IMR-90 (cell line): ENCODE results near the gene NCR2. TPM values are rescaled to one million over a fixed set of nuclear protein-coding genes. Genes with fewer than 3 reads are reported as not detected.

ENCODE experiments used
- ATAC-seq: fragments of 200-7000 bp; cut with Tn5 transposase; 2 replicates; pipeline ENCODE4 v1.9.1; 2020; ENCODE audit warnings: low read depth, mild to moderate bottlenecking, moderate library complexity
- BruUV-seq: library from RNA; stranded (reverse); fragments of 400-500 nt; replicated peaks from 2 replicates; lab custom pipeline; 2021; lab: Mats Ljungman, UMichigan
- CTCF ChIA-PET: fragments of 300-600 bp; formaldehyde crosslinking; extraction: SDS; loops from one replicate; lab custom pipeline; 2021; ENCODE audit warnings: antibody characterized with exemption; lab: Yijun Ruan, JAX
- POLR2A ChIA-PET: fragments of 300-600 bp; sonication (Branson Sonifier 250); formaldehyde crosslinking; loops from one replicate; lab custom pipeline; 2022; ENCODE audit warnings: antibody characterized with exemption; ENCODE audit not compliant: unreplicated experiment; lab: Charles Lee
- DNase-seq: peaks from one replicate; pipeline ENCODE4 v3.0.0; 2013
- H2AFZ ChIP-seq: replicated peaks from 2 replicates; pipeline ENCODE3; 2013; ENCODE audit warnings: low read length, mild to moderate bottlenecking; ENCODE audit not compliant: poor library complexity
- H2AK5ac ChIP-seq: 2 replicates; pipeline ENCODE4 v1.6.1; 2013; ENCODE audit warnings: low read depth, low read length, inconsistent platforms
- H2AK9ac ChIP-seq: replicated peaks from 2 replicates; pipeline ENCODE3; 2013; ENCODE audit warnings: mild to moderate bottlenecking, low read depth, low read length, moderate library complexity; ENCODE audit not compliant: poor library complexity
- H2BK120ac ChIP-seq: 2 replicates; pipeline ENCODE4 v1.6.1; 2013; ENCODE audit warnings: low read depth, low read length, inconsistent platforms
- H2BK15ac ChIP-seq: 3 replicates; pipeline ENCODE4 v1.6.1; 2013; ENCODE audit warnings: low read depth, low read length, inconsistent platforms
- H2BK20ac ChIP-seq: 2 replicates; pipeline ENCODE4 v1.6.1; 2013; ENCODE audit warnings: low read depth, mild to moderate bottlenecking, inconsistent platforms, low read length, moderate library complexity
- H2BK5ac ChIP-seq: 2 replicates; pipeline ENCODE4 v1.6.1; 2013; ENCODE audit warnings: mild to moderate bottlenecking, low read depth, low read length, inconsistent platforms; ENCODE audit not compliant: poor library complexity, severe bottlenecking
- H3K14ac ChIP-seq: replicated peaks from 2 replicates; pipeline ENCODE4 v1.6.1; 2013; ENCODE audit warnings: low read depth, low read length, inconsistent platforms
- H3K18ac ChIP-seq: 2 replicates; pipeline ENCODE4 v1.6.1; 2013; ENCODE audit warnings: low read depth, low read length, control low read depth
- H3K23ac ChIP-seq: 2 replicates; pipeline ENCODE4 v1.6.1; 2013; ENCODE audit warnings: low read depth, low read length, inconsistent platforms
- H3K27ac ChIP-seq: 2 replicates; pipeline ENCODE4 v1.5.1; 2013; ENCODE audit warnings: mild to moderate bottlenecking, control low read depth, low read length; ENCODE audit not compliant: insufficient read depth
- H3K27me3 ChIP-seq: 2 replicates; pipeline ENCODE4 v1.6.1; 2013; ENCODE audit warnings: low read length; ENCODE audit not compliant: control insufficient read depth, insufficient read depth
- H3K36me3 ChIP-seq: 2 replicates; pipeline ENCODE4 v1.6.1; 2013; ENCODE audit warnings: low read length, mixed read lengths; ENCODE audit not compliant: control insufficient read depth, insufficient read depth
- H3K4ac ChIP-seq: 2 replicates; pipeline ENCODE4 v1.6.1; 2013; ENCODE audit warnings: low read depth, low read length, inconsistent platforms
- H3K4me1 ChIP-seq: 2 replicates; pipeline ENCODE4 v1.6.1; 2013; ENCODE audit warnings: low read length, mixed read lengths; ENCODE audit not compliant: control insufficient read depth, insufficient read depth
- H3K4me2 ChIP-seq: 2 replicates; pipeline ENCODE4 v1.6.1; 2013; ENCODE audit warnings: low read depth, mild to moderate bottlenecking, control low read depth, low read length, moderate library complexity
- H3K4me3 ChIP-seq: 2 replicates; pipeline ENCODE4 v1.5.1; 2013; ENCODE audit warnings: low read depth, mild to moderate bottlenecking, control low read depth, low read length, moderate library complexity; ENCODE audit not compliant: insufficient read depth
- H3K56ac ChIP-seq: 2 replicates; pipeline ENCODE4 v1.6.1; 2013; ENCODE audit warnings: low read length, inconsistent platforms; ENCODE audit not compliant: insufficient read depth; ENCODE audit errors: extremely low read depth
- H3K79me1 ChIP-seq, 2 experiments: 2 replicates each; pipeline ENCODE4 v1.6.1; 2013; ENCODE audit warnings: low read length in 2 of 2, inconsistent platforms in 1 of 2, low read depth in 1 of 2
- H3K9ac ChIP-seq: 2 replicates; pipeline ENCODE4 v1.6.1; 2013; ENCODE audit warnings: low read depth, low read length, control low read depth
- H3K9me1 ChIP-seq: 2 replicates; pipeline ENCODE4 v1.6.1; 2013; ENCODE audit warnings: low read length, inconsistent platforms; ENCODE audit not compliant: insufficient read depth
- H3K9me3 ChIP-seq: 2 replicates; pipeline ENCODE4 v1.6.1; 2013; ENCODE audit warnings: low read length; ENCODE audit not compliant: control insufficient read depth, insufficient read depth
- H4K20me1 ChIP-seq: 2 replicates; pipeline ENCODE4 v1.6.1; 2013; ENCODE audit warnings: low read length, inconsistent platforms; ENCODE audit not compliant: insufficient read depth
- H4K5ac ChIP-seq: 2 replicates; pipeline ENCODE4 v1.6.1; 2013; ENCODE audit warnings: mild to moderate bottlenecking, low read depth, low read length, control low read depth
- H4K8ac ChIP-seq, 2 experiments: 2 replicates each; pipeline ENCODE4 v1.6.1; 2013; ENCODE audit warnings: low read depth in 2 of 2, low read length in 2 of 2, control low read depth in 1 of 2, inconsistent platforms in 1 of 2
- H4K91ac ChIP-seq: 2 replicates; pipeline ENCODE4 v1.6.1; 2013; ENCODE audit warnings: low read depth, low read length, inconsistent platforms; ENCODE audit not compliant: insufficient read depth
- BHLHE40 ChIP-seq: fragments of 150-350 bp; IDR thresholded peaks from 2 replicates; pipeline ENCODE4 v1.6.1; 2016; ENCODE audit warnings: mild to moderate bottlenecking, low read depth, low read length
- CEBPB ChIP-seq: IDR thresholded peaks from 2 replicates; pipeline ENCODE4 v1.6.1; 2012; ENCODE audit warnings: low read depth, low read length, improper control_type of control experiment
- CHD1 ChIP-seq: IDR thresholded peaks from 2 replicates; pipeline ENCODE4 v1.6.1; 2012; ENCODE audit warnings: low read depth, low read length, improper control_type of control experiment
- CTCF ChIP-seq: conservative IDR thresholded peaks from 2 replicates; pipeline ENCODE4 v1.5.1; 2012; ENCODE audit warnings: mild to moderate bottlenecking, low read depth, low read length, improper control_type of control experiment
- ELK1 ChIP-seq: fragments of 150-350 bp; IDR thresholded peaks from 2 replicates; pipeline ENCODE4 v1.6.1; 2016; ENCODE audit warnings: low read depth, mild to moderate bottlenecking, low read length, moderate library complexity, borderline replicate concordance
- FOS ChIP-seq: fragments of 150-350 bp; IDR thresholded peaks from 2 replicates; pipeline ENCODE4 v1.6.1; 2016; ENCODE audit warnings: low read depth, low read length
- MAFK ChIP-seq: IDR thresholded peaks from 2 replicates; pipeline ENCODE4 v1.6.1; 2012; ENCODE audit warnings: low read depth, low read length, improper control_type of control experiment
- MAZ ChIP-seq: IDR thresholded peaks from 2 replicates; pipeline ENCODE4 v1.6.1; 2012; ENCODE audit warnings: low read depth, mild to moderate bottlenecking, low read length, improper control_type of control experiment, moderate library complexity, borderline replicate concordance
- MXI1 ChIP-seq: IDR thresholded peaks from 2 replicates; pipeline ENCODE4 v1.6.1; 2012; ENCODE audit warnings: low read depth, mild to moderate bottlenecking, low read length, moderate library complexity, borderline replicate concordance
- NFE2L2 ChIP-seq: fragments of 150-350 bp; IDR thresholded peaks from 2 replicates; pipeline ENCODE4 v1.6.1; 2016; ENCODE audit warnings: low read depth, mild to moderate bottlenecking, low read length
- POLR2A ChIP-seq: IDR thresholded peaks from 2 replicates; pipeline ENCODE4 v1.6.1; 2012; ENCODE audit warnings: mild to moderate bottlenecking, low read depth, low read length
- RAD21 ChIP-seq: IDR thresholded peaks from 2 replicates; pipeline ENCODE4 v1.6.1; 2012; ENCODE audit warnings: low read length, improper control_type of control experiment
- RCOR1 ChIP-seq: IDR thresholded peaks from 2 replicates; pipeline ENCODE4 v1.6.1; 2012; ENCODE audit warnings: mild to moderate bottlenecking, low read length, improper control_type of control experiment; ENCODE audit not compliant: insufficient replicate concordance
- RFX5 ChIP-seq: IDR thresholded peaks from 2 replicates; pipeline ENCODE4 v1.8.0; 2012; ENCODE audit warnings: low read depth, mild to moderate bottlenecking, low read length, moderate library complexity
- SMC3 ChIP-seq: fragments of 150-350 bp; IDR thresholded peaks from 2 replicates; pipeline ENCODE4 v1.6.1; 2016; ENCODE audit warnings: low read depth, mild to moderate bottlenecking, antibody characterized with exemption, low read length, moderate library complexity
- WGBS, 2 experiments: methylation state at CpG; one replicate each; pipeline versions ENCODE4 v1.1.5 to v1.1.7; 2013; ENCODE audit warnings: missing lambda C conversion rate in 2 of 2; ENCODE audit not compliant: insufficient read length in 1 of 2; ENCODE audit errors: extremely low coverage in 2 of 2; 5-methylcytosine and 5-hydroxymethylcytosine counted together
- dilution Hi-C: fragments of 300-500 bp; cut with HindIII; formaldehyde crosslinking; loops from one replicate; pipeline ENCODE4 v1.14.3; 2018; ENCODE audit warnings: low sequenced_read_pairs; ENCODE audit not compliant: unreplicated experiment
- in situ Hi-C: fragments of 300-500 bp; cut with MboI; formaldehyde crosslinking; loops from 3 replicates; pipeline ENCODE4 v1.14.3; 2019; ENCODE audit warnings: low sequenced_read_pairs, inconsistent platforms, mixed read lengths
- intact Hi-C: fragments of 100-400 bp; cut with micrococcal nuclease; formaldehyde crosslinking; loops from 2 replicates; pipeline ENCODE4 v1.10.0; 2022
- polyA plus RNA-seq, 3 experiments: library from polyadenylated mRNA; depleted of rRNA; stranded (reverse); fragments of >200 nt; gene quantifications; 2 replicates each; pipeline ENCODE4 v1.2.3, GENCODE V29; 2012; ENCODE audit warnings: low replicate concordance in 1 of 3
- total RNA-seq: library from RNA; depleted of rRNA; stranded (reverse); fragments of >200 nt; gene quantifications from 2 replicates; pipeline ENCODE4 v1.2.3, GENCODE V29; 2012
- TF ChIP-seq, protein P1 (sequence below): fragments of 150-350 bp; IDR thresholded peaks from 2 replicates; pipeline ENCODE4 v1.6.1; 2017; ENCODE audit warnings: mild to moderate bottlenecking, antibody characterized with exemption, low read length, low read depth

The NCR2 gene
- total and polyA plus RNA-seq, 2 of the 4 experiments (the other 2 are of a cell fraction), result not detected

DNA sequence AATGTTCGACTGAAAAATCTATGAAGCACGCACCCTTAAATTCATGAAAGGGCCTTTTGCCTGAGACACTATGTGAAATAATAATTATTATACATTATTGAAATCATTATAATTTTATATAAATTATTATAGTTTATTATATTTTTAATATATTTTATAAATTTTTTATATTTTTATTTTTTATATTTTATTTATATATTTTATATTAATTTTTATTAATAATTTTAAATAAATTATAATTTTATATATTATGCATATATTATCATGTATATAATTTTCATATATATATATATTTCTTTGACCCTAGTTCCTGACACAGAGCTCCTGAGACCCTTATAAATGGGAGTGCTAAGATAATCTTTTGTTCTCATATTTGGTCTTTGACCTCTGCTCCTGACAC, 13.5 kb downstream of the NCR2 start:
- Histone ChIP-seq H2BK5ac (no peak overlapping the region), H3K4me3 (no peak overlapping the region), H2AK5ac (no peak overlapping the region), H3K4me2 (no peak overlapping the region), H4K5ac (no peak overlapping the region), H2BK120ac (no peak overlapping the region), H3K9me3 (peaks cover 3% of the 10 kb centered on the region; the same call in 1 of the 2 replicates), H3K9me1 (no peaks in the 10 kb centered on the region), H4K20me1 (no peaks in the 10 kb centered on the region), H3K27me3 (peaks cover 29% of the 10 kb centered on the region), H3K14ac (no peak overlapping the region), H3K4ac (no peak overlapping the region), H2BK15ac (no peak overlapping the region), H3K9ac (no peak overlapping the region), H4K8ac (no peak overlapping the region), H2BK20ac (no peak overlapping the region), H3K27ac (no peak overlapping the region), H3K36me3 (no peaks in the 10 kb centered on the region), H2AK9ac (no peak overlapping the region), H3K56ac (no peak overlapping the region), H3K23ac (no peak overlapping the region), H4K91ac (no peak overlapping the region), H3K18ac (no peak overlapping the region), H2AFZ (no peak overlapping the region), H3K4me1 (no peaks in the 10 kb centered on the region), H3K79me1 (no peaks in the 10 kb centered on the region)
- POLR2A ChIA-PET, result no interaction called here
- dilution Hi-C loops (no loop called here), intact Hi-C loops (no loop called here), in situ Hi-C loops (no loop called here)
- BruUV-seq, result no TSS peak
- ATAC-seq, result no peak
- CTCF ChIA-PET, result no interaction called here
- no peak for DNase-seq
- no peak for TF ChIP-seq SMC3
- no peak for TF ChIP-seq MXI1
- TF ChIP-seq POLR2A, result no peak
- TF ChIP-seq RFX5, result no peak
- TF ChIP-seq RCOR1, result no peak
- no peak for TF ChIP-seq NFE2L2
- no peak for TF ChIP-seq CHD1
- no peak for TF ChIP-seq MAFK
- no peak for TF ChIP-seq ELK1
- TF ChIP-seq BHLHE40, result no peak
- no peak for TF ChIP-seq CEBPB
- no peak for TF ChIP-seq RAD21
- TF ChIP-seq, protein P1, sequence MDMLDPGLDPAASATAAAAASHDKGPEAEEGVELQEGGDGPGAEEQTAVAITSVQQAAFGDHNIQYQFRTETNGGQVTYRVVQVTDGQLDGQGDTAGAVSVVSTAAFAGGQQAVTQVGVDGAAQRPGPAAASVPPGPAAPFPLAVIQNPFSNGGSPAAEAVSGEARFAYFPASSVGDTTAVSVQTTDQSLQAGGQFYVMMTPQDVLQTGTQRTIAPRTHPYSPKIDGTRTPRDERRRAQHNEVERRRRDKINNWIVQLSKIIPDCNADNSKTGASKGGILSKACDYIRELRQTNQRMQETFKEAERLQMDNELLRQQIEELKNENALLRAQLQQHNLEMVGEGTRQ, result no peak
- no peak for TF ChIP-seq MAZ
- no peak for TF ChIP-seq CTCF
- TF ChIP-seq FOS, result no peak
- WGBS, 2 experiments, result no CpG with 5 or more reads among the region's 2 CpGs
